PC-3 (cell line): ENCODE measurements around the gene IFT122. TPM values are rescaled to one million over a fixed set of nuclear protein-coding genes. Genes with fewer than 3 reads are reported as not detected.

Source experiments
- ATAC-seq: fragments of 200-7000 bp; cut with Tn5 transposase; 2 replicates; pipeline ENCODE4 v1.9.1; 2020; ENCODE audit warnings: mild to moderate bottlenecking, moderate library complexity
- BruUV-seq: library from RNA; stranded (reverse); fragments of 400-500 nt; replicated peaks from 2 replicates; lab custom pipeline; 2021; lab: Mats Ljungman, UMichigan
- CTCF ChIA-PET: fragments of 300-600 bp; sonication (Branson Sonifier 250); formaldehyde crosslinking; loops from one replicate; lab custom pipeline; 2022; ENCODE audit warnings: antibody characterized with exemption; lab: Charles Lee
- POLR2A ChIA-PET: fragments of 300-600 bp; sonication (Branson Sonifier 250); formaldehyde crosslinking; loops from one replicate; lab custom pipeline; 2022; ENCODE audit warnings: antibody characterized with exemption; ENCODE audit not compliant: unreplicated experiment; lab: Charles Lee
- DNase-seq: peaks from one replicate; pipeline ENCODE4 v3.0.0-alpha.2; 2015
- H2AFZ ChIP-seq: fragments of 300-600 bp; sonication (generic); 2 replicates; pipeline ENCODE4 v1.6.0; 2016; ENCODE audit warnings: antibody characterized with exemption, low read length
- H3F3A ChIP-seq: fragments of 300-600 bp; sonication (generic); one replicate; pipeline ENCODE4 v1.6.0; 2017; ENCODE audit warnings: antibody characterized with exemption, low read length, control low read depth, mild to moderate bottlenecking; ENCODE audit not compliant: unreplicated experiment
- H3K27ac ChIP-seq: fragments of 300-600 bp; sonication (generic); 2 replicates; pipeline ENCODE4 v1.5.1; 2016; ENCODE audit warnings: mild to moderate bottlenecking, low read length
- H3K27me3 ChIP-seq: fragments of 300-600 bp; sonication (generic); 2 replicates; pipeline ENCODE4 v1.6.1; 2016; ENCODE audit warnings: low read length, mixed read lengths
- H3K36me3 ChIP-seq: fragments of 300-600 bp; sonication (generic); 2 replicates; pipeline ENCODE4 v1.6.1; 2016; ENCODE audit warnings: low read depth, mixed run types, low read length, mixed read lengths
- H3K4me1 ChIP-seq: fragments of 300-600 bp; sonication (generic); 2 replicates; pipeline ENCODE4 v1.5.1; 2016; ENCODE audit warnings: low read length; ENCODE audit not compliant: insufficient read depth
- H3K4me2 ChIP-seq: fragments of 300-600 bp; sonication (generic); 2 replicates; pipeline ENCODE4 v1.6.0; 2016; ENCODE audit warnings: low read length
- H3K4me3 ChIP-seq: fragments of 300-600 bp; sonication (generic); 2 replicates; pipeline ENCODE4 v1.5.1; 2016; ENCODE audit warnings: mild to moderate bottlenecking, low read length, mixed read lengths
- H3K79me2 ChIP-seq: fragments of 300-600 bp; sonication (generic); 2 replicates; pipeline ENCODE4 v1.6.1; 2017; ENCODE audit warnings: low read length, mixed read lengths
- H3K9ac ChIP-seq: fragments of 300-600 bp; sonication (generic); 2 replicates; pipeline ENCODE4 v1.6.0; 2016; ENCODE audit warnings: mild to moderate bottlenecking, low read length
- H3K9me2 ChIP-seq: fragments of 300-600 bp; sonication (generic); replicated peaks from 2 replicates; pipeline ENCODE4 v1.6.1; 2016; ENCODE audit warnings: mixed run types, low read length, mixed read lengths
- H3K9me3 ChIP-seq: fragments of 300-600 bp; sonication (generic); 2 replicates; pipeline ENCODE4 v1.6.1; 2016; ENCODE audit warnings: low read length, mixed read lengths
- H4K20me1 ChIP-seq: fragments of 300-600 bp; sonication (generic); 2 replicates; pipeline ENCODE4 v1.6.1; 2016; ENCODE audit warnings: low read length, mixed read lengths
- EZH2 ChIP-seq: fragments of 300-600 bp; sonication (generic); IDR thresholded peaks from one replicate; pipeline ENCODE4 v1.6.1; 2017; ENCODE audit warnings: antibody characterized with exemption, mild to moderate bottlenecking, low read length; ENCODE audit not compliant: unreplicated experiment
- EZH2phosphoT487 ChIP-seq: fragments of 300-600 bp; sonication (generic); IDR thresholded peaks from 2 replicates; pipeline ENCODE4 v1.6.1; 2018; ENCODE audit warnings: mild to moderate bottlenecking, antibody characterized with exemption, low read length, borderline replicate concordance
- intact Hi-C: fragments of 100-400 bp; cut with micrococcal nuclease; formaldehyde crosslinking; loops from 2 replicates; pipeline ENCODE4 v1.9.0; 2023
- total RNA-seq: library from RNA; depleted of rRNA; stranded (reverse); fragments of >200 nt; gene quantifications from 2 replicates; pipeline ENCODE4 v1.2.3, GENCODE V29; 2014
- TF ChIP-seq, protein P1 (sequence below): fragments of 300-600 bp; sonication (generic); conservative IDR thresholded peaks from 2 replicates; pipeline ENCODE4 v1.5.1; 2017; ENCODE audit warnings: antibody characterized with exemption, low read depth, mild to moderate bottlenecking, low read length

Gene IFT122
- total RNA-seq, 1 experiment from 2014 or later: 10.2 TPM

DNA sequence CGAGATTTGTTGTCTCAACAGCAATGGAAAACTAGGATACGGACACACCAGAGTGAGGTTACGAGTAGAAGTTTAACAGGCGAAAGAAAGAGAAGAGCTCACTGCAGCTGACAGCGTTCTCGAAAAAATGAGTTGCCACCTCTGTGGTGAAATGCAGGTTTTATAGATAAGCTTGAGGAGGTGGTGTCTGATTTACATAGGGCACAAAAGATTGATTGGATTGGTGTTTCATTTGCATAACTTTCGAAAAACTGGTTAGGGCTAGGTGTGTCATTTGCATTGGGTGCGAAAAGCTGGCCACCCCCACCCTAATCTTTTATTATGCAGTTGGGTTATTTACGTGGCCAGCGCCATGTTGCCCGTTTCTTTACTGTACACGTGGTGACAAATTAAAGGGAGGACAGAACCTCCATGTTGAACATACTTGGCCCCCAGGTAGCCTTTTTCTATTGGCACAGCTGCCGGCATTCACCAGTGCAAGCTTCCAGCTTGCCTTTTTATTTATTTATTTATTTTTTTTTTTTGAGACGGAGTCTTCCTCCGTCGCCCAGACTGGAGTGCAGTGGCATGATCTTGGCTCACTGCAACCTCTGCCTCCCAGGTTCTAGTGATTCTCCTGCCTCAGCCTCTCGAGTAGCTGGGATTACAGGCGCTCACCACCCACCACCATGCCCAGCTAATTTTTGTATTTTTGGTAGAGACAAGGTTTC is 8.3 kb downstream of the IFT122 start:
- Histone ChIP-seq H3F3A (no peaks in the 10 kb centered on the region), H2AFZ (no peak overlapping the region), H3K27me3 (no peaks in the 10 kb centered on the region), H3K79me2 (no peaks in the 10 kb centered on the region), H4K20me1 (no peaks in the 10 kb centered on the region), H3K36me3 (no peaks in the 10 kb centered on the region), H3K4me3 (no peak overlapping the region), H3K9ac (no peak overlapping the region), H3K4me1 (no peaks in the 10 kb centered on the region), H3K4me2 (no peak overlapping the region), H3K9me3 (no peaks in the 10 kb centered on the region), H3K27ac (no peak overlapping the region), H3K9me2 (no peaks in the 10 kb centered on the region)
- no peak for ATAC-seq
- DNase-seq: no peak
- intact Hi-C loops: no loop called here
- TF ChIP-seq EZH2 (no peak), EZH2phosphoT487 (no peak)
- TF ChIP-seq, protein P1, sequence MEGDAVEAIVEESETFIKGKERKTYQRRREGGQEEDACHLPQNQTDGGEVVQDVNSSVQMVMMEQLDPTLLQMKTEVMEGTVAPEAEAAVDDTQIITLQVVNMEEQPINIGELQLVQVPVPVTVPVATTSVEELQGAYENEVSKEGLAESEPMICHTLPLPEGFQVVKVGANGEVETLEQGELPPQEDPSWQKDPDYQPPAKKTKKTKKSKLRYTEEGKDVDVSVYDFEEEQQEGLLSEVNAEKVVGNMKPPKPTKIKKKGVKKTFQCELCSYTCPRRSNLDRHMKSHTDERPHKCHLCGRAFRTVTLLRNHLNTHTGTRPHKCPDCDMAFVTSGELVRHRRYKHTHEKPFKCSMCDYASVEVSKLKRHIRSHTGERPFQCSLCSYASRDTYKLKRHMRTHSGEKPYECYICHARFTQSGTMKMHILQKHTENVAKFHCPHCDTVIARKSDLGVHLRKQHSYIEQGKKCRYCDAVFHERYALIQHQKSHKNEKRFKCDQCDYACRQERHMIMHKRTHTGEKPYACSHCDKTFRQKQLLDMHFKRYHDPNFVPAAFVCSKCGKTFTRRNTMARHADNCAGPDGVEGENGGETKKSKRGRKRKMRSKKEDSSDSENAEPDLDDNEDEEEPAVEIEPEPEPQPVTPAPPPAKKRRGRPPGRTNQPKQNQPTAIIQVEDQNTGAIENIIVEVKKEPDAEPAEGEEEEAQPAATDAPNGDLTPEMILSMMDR: no peak
- no TSS peak for BruUV-seq
- POLR2A ChIA-PET: interaction anchor here (0.7 kb wide), 1 partner anchor 663 kb away, joined by 5 read pairs; no protein-coding TSS in a partner anchor
- CTCF ChIA-PET: no interaction called here

DNA sequence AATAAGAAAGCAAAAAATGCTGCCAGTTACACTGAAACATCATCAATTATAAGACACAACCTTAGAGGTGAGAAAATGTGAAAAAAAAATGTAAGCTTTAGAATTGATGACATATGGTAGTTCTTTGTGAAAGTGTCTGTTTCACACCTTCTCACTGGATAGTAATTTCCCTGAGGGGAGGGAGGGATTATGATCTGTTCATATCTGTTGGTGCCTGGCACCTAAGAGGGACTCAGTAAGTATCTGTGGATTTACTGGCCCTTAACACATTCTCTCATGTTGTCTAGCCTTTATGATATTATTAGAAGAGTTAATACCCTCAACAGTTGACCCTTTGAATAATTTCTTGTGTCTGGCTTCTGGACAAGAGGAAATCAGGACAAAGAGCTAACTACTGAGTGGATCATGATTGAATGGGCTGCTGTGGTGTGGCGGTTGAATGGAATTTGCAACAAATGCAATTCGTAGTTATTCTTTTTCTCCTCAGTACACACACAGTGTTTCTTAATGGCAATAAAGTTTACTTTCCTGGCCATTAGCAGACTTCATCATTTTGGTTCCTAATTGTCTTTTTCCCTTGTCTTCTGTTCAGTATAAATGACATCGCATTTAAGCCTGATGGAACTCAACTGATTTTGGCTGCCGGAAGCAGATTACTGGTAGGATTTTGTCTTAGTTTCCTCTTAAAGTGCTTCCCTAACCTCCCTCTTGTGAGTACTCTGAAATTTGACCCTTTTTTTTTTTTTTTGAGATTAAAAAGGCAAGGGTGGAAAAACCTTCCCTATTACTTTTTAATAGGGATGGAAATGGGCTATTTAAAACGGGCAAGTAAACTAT is 9.5 kb downstream of the IFT122 start:
- CTCF ChIA-PET: no interaction called here
- no peak overlapping the region for H3K4me3 ChIP-seq

More for the DNA sequence above, 9.5 kb downstream of the IFT122 start:
- no peaks in the 10 kb centered on the region for H3F3A ChIP-seq
- H3K36me3 ChIP-seq: no peaks in the 10 kb centered on the region
- TF ChIP-seq EZH2 (no peak), EZH2phosphoT487 (no peak)
- TF ChIP-seq, protein P1: no peak
- no peak overlapping the region for H3K4me2 ChIP-seq
- no peaks in the 10 kb centered on the region for H3K27me3 ChIP-seq
- DNase-seq: no peak
- no peaks in the 10 kb centered on the region for H3K9me3 ChIP-seq
- ATAC-seq: no peak
- no peaks in the 10 kb centered on the region for H4K20me1 ChIP-seq
- no TSS peak for BruUV-seq
- H3K4me1 ChIP-seq: no peaks in the 10 kb centered on the region
- H3K9me2 ChIP-seq: no peaks in the 10 kb centered on the region
- POLR2A ChIA-PET: no interaction called here
- H3K79me2 ChIP-seq: no peaks in the 10 kb centered on the region
- intact Hi-C loops: no loop called here
- H3K27ac ChIP-seq: no peak overlapping the region
- no peak overlapping the region for H3K9ac ChIP-seq
- no peak overlapping the region for H2AFZ ChIP-seq
